IMR-90 (cell line): ENCODE data around the gene SORBS1. TPM values are rescaled to one million over a fixed set of nuclear protein-coding genes. Genes with fewer than 3 reads are reported as not detected.

ENCODE experiments used
- ATAC-seq: fragments of 200-7000 bp; cut with Tn5 transposase; 2 replicates; pipeline ENCODE4 v1.9.1; 2020; ENCODE audit warnings: low read depth, mild to moderate bottlenecking, moderate library complexity
- BruUV-seq: library from RNA; stranded (reverse); fragments of 400-500 nt; replicated peaks from 2 replicates; lab custom pipeline; 2021; lab: Mats Ljungman, UMichigan
- CTCF ChIA-PET: fragments of 300-600 bp; formaldehyde crosslinking; extraction: SDS; loops from one replicate; lab custom pipeline; 2021; ENCODE audit warnings: antibody characterized with exemption; lab: Yijun Ruan, JAX
- POLR2A ChIA-PET: fragments of 300-600 bp; sonication (Branson Sonifier 250); formaldehyde crosslinking; loops from one replicate; lab custom pipeline; 2022; ENCODE audit warnings: antibody characterized with exemption; ENCODE audit not compliant: unreplicated experiment; lab: Charles Lee
- DNase-seq: peaks from one replicate; pipeline ENCODE4 v3.0.0; 2013
- H2AFZ ChIP-seq: replicated peaks from 2 replicates; pipeline ENCODE3; 2013; ENCODE audit warnings: low read length, mild to moderate bottlenecking; ENCODE audit not compliant: poor library complexity
- H2AK5ac ChIP-seq: 2 replicates; pipeline ENCODE4 v1.6.1; 2013; ENCODE audit warnings: low read depth, low read length, inconsistent platforms
- H2AK9ac ChIP-seq: replicated peaks from 2 replicates; pipeline ENCODE3; 2013; ENCODE audit warnings: mild to moderate bottlenecking, low read depth, low read length, moderate library complexity; ENCODE audit not compliant: poor library complexity
- H2BK120ac ChIP-seq: 2 replicates; pipeline ENCODE4 v1.6.1; 2013; ENCODE audit warnings: low read depth, low read length, inconsistent platforms
- H2BK15ac ChIP-seq: 3 replicates; pipeline ENCODE4 v1.6.1; 2013; ENCODE audit warnings: low read depth, low read length, inconsistent platforms
- H2BK20ac ChIP-seq: 2 replicates; pipeline ENCODE4 v1.6.1; 2013; ENCODE audit warnings: low read depth, mild to moderate bottlenecking, inconsistent platforms, low read length, moderate library complexity
- H2BK5ac ChIP-seq: 2 replicates; pipeline ENCODE4 v1.6.1; 2013; ENCODE audit warnings: mild to moderate bottlenecking, low read depth, low read length, inconsistent platforms; ENCODE audit not compliant: poor library complexity, severe bottlenecking
- H3K14ac ChIP-seq: replicated peaks from 2 replicates; pipeline ENCODE4 v1.6.1; 2013; ENCODE audit warnings: low read depth, low read length, inconsistent platforms
- H3K18ac ChIP-seq: 2 replicates; pipeline ENCODE4 v1.6.1; 2013; ENCODE audit warnings: low read depth, low read length, control low read depth
- H3K23ac ChIP-seq: 2 replicates; pipeline ENCODE4 v1.6.1; 2013; ENCODE audit warnings: low read depth, low read length, inconsistent platforms
- H3K27ac ChIP-seq: 2 replicates; pipeline ENCODE4 v1.5.1; 2013; ENCODE audit warnings: mild to moderate bottlenecking, control low read depth, low read length; ENCODE audit not compliant: insufficient read depth
- H3K27me3 ChIP-seq: 2 replicates; pipeline ENCODE4 v1.6.1; 2013; ENCODE audit warnings: low read length; ENCODE audit not compliant: control insufficient read depth, insufficient read depth
- H3K36me3 ChIP-seq: 2 replicates; pipeline ENCODE4 v1.6.1; 2013; ENCODE audit warnings: low read length, mixed read lengths; ENCODE audit not compliant: control insufficient read depth, insufficient read depth
- H3K4ac ChIP-seq: 2 replicates; pipeline ENCODE4 v1.6.1; 2013; ENCODE audit warnings: low read depth, low read length, inconsistent platforms
- H3K4me1 ChIP-seq: 2 replicates; pipeline ENCODE4 v1.6.1; 2013; ENCODE audit warnings: low read length, mixed read lengths; ENCODE audit not compliant: control insufficient read depth, insufficient read depth
- H3K4me2 ChIP-seq: 2 replicates; pipeline ENCODE4 v1.6.1; 2013; ENCODE audit warnings: low read depth, mild to moderate bottlenecking, control low read depth, low read length, moderate library complexity
- H3K4me3 ChIP-seq: 2 replicates; pipeline ENCODE4 v1.5.1; 2013; ENCODE audit warnings: low read depth, mild to moderate bottlenecking, control low read depth, low read length, moderate library complexity; ENCODE audit not compliant: insufficient read depth
- H3K56ac ChIP-seq: 2 replicates; pipeline ENCODE4 v1.6.1; 2013; ENCODE audit warnings: low read length, inconsistent platforms; ENCODE audit not compliant: insufficient read depth; ENCODE audit errors: extremely low read depth
- H3K79me1 ChIP-seq, 2 experiments: 2 replicates each; pipeline ENCODE4 v1.6.1; 2013; ENCODE audit warnings: low read length in 2 of 2, inconsistent platforms in 1 of 2, low read depth in 1 of 2
- H3K9ac ChIP-seq: 2 replicates; pipeline ENCODE4 v1.6.1; 2013; ENCODE audit warnings: low read depth, low read length, control low read depth
- H3K9me1 ChIP-seq: 2 replicates; pipeline ENCODE4 v1.6.1; 2013; ENCODE audit warnings: low read length, inconsistent platforms; ENCODE audit not compliant: insufficient read depth
- H3K9me3 ChIP-seq: 2 replicates; pipeline ENCODE4 v1.6.1; 2013; ENCODE audit warnings: low read length; ENCODE audit not compliant: control insufficient read depth, insufficient read depth
- H4K20me1 ChIP-seq: 2 replicates; pipeline ENCODE4 v1.6.1; 2013; ENCODE audit warnings: low read length, inconsistent platforms; ENCODE audit not compliant: insufficient read depth
- H4K5ac ChIP-seq: 2 replicates; pipeline ENCODE4 v1.6.1; 2013; ENCODE audit warnings: mild to moderate bottlenecking, low read depth, low read length, control low read depth
- H4K8ac ChIP-seq, 2 experiments: 2 replicates each; pipeline ENCODE4 v1.6.1; 2013; ENCODE audit warnings: low read depth in 2 of 2, low read length in 2 of 2, control low read depth in 1 of 2, inconsistent platforms in 1 of 2
- H4K91ac ChIP-seq: 2 replicates; pipeline ENCODE4 v1.6.1; 2013; ENCODE audit warnings: low read depth, low read length, inconsistent platforms; ENCODE audit not compliant: insufficient read depth
- CEBPB ChIP-seq: IDR thresholded peaks from 2 replicates; pipeline ENCODE4 v1.6.1; 2012; ENCODE audit warnings: low read depth, low read length, improper control_type of control experiment
- CHD1 ChIP-seq: IDR thresholded peaks from 2 replicates; pipeline ENCODE4 v1.6.1; 2012; ENCODE audit warnings: low read depth, low read length, improper control_type of control experiment
- CTCF ChIP-seq: conservative IDR thresholded peaks from 2 replicates; pipeline ENCODE4 v1.5.1; 2012; ENCODE audit warnings: mild to moderate bottlenecking, low read depth, low read length, improper control_type of control experiment
- ELK1 ChIP-seq: fragments of 150-350 bp; IDR thresholded peaks from 2 replicates; pipeline ENCODE4 v1.6.1; 2016; ENCODE audit warnings: low read depth, mild to moderate bottlenecking, low read length, moderate library complexity, borderline replicate concordance
- FOS ChIP-seq: fragments of 150-350 bp; IDR thresholded peaks from 2 replicates; pipeline ENCODE4 v1.6.1; 2016; ENCODE audit warnings: low read depth, low read length
- MAFK ChIP-seq: IDR thresholded peaks from 2 replicates; pipeline ENCODE4 v1.6.1; 2012; ENCODE audit warnings: low read depth, low read length, improper control_type of control experiment
- NFE2L2 ChIP-seq: fragments of 150-350 bp; IDR thresholded peaks from 2 replicates; pipeline ENCODE4 v1.6.1; 2016; ENCODE audit warnings: low read depth, mild to moderate bottlenecking, low read length
- RAD21 ChIP-seq: IDR thresholded peaks from 2 replicates; pipeline ENCODE4 v1.6.1; 2012; ENCODE audit warnings: low read length, improper control_type of control experiment
- RFX5 ChIP-seq: IDR thresholded peaks from 2 replicates; pipeline ENCODE4 v1.8.0; 2012; ENCODE audit warnings: low read depth, mild to moderate bottlenecking, low read length, moderate library complexity
- SMC3 ChIP-seq: fragments of 150-350 bp; IDR thresholded peaks from 2 replicates; pipeline ENCODE4 v1.6.1; 2016; ENCODE audit warnings: low read depth, mild to moderate bottlenecking, antibody characterized with exemption, low read length, moderate library complexity
- USF2 ChIP-seq: fragments of 150-350 bp; IDR thresholded peaks from 2 replicates; pipeline ENCODE4 v1.6.1; 2017; ENCODE audit warnings: mild to moderate bottlenecking, antibody characterized with exemption, low read length, low read depth
- WGBS, 2 experiments: methylation state at CpG; one replicate each; pipeline versions ENCODE4 v1.1.5 to v1.1.7; 2013; ENCODE audit warnings: missing lambda C conversion rate in 2 of 2; ENCODE audit not compliant: insufficient read length in 1 of 2; ENCODE audit errors: extremely low coverage in 2 of 2; 5-methylcytosine and 5-hydroxymethylcytosine counted together
- dilution Hi-C: fragments of 300-500 bp; cut with HindIII; formaldehyde crosslinking; loops from one replicate; pipeline ENCODE4 v1.14.3; 2018; ENCODE audit warnings: low sequenced_read_pairs; ENCODE audit not compliant: unreplicated experiment
- in situ Hi-C: fragments of 300-500 bp; cut with MboI; formaldehyde crosslinking; loops from 3 replicates; pipeline ENCODE4 v1.14.3; 2019; ENCODE audit warnings: low sequenced_read_pairs, inconsistent platforms, mixed read lengths
- intact Hi-C: fragments of 100-400 bp; cut with micrococcal nuclease; formaldehyde crosslinking; loops from 2 replicates; pipeline ENCODE4 v1.10.0; 2022
- polyA plus RNA-seq, 3 experiments: library from polyadenylated mRNA; depleted of rRNA; stranded (reverse); fragments of >200 nt; gene quantifications; 2 replicates each; pipeline ENCODE4 v1.2.3, GENCODE V29; 2012; ENCODE audit warnings: low replicate concordance in 1 of 3
- total RNA-seq: library from RNA; depleted of rRNA; stranded (reverse); fragments of >200 nt; gene quantifications from 2 replicates; pipeline ENCODE4 v1.2.3, GENCODE V29; 2012

The SORBS1 gene
- total and polyA plus RNA-seq, 2 of the 4 experiments (the other 2 are of a cell fraction) = 0.18 to 0.32 TPM

GRCh38 chr10:95443636-95444035, 117.5 kb downstream of the SORBS1 start:
- Histone ChIP-seq H2BK20ac (no peak overlapping the region), H3K18ac (no peak overlapping the region), H3K79me1 (no peaks in the 10 kb centered on the region), H3K56ac (no peak overlapping the region), H3K36me3 (no peaks in the 10 kb centered on the region), H2AFZ (no peak overlapping the region), H3K14ac (no peak overlapping the region), H4K20me1 (no peaks in the 10 kb centered on the region), H3K4me2 (no peak overlapping the region), H3K23ac (no peak overlapping the region), H3K9ac (no peak overlapping the region), H2AK9ac (no peak overlapping the region), H3K4me1 (peaks cover 3% of the 10 kb centered on the region), H3K4ac (no peak overlapping the region), H4K5ac (no peak overlapping the region), H3K9me3 (no peaks in the 10 kb centered on the region), H4K91ac (no peak overlapping the region), H4K8ac (no peak overlapping the region), H2BK5ac (no peak overlapping the region), H2AK5ac (no peak overlapping the region), H3K27me3 (peaks cover 15% of the 10 kb centered on the region), H2BK120ac (no peak overlapping the region), H3K27ac (no peak overlapping the region), H2BK15ac (no peak overlapping the region), H3K4me3 (no peak overlapping the region), H3K9me1 (no peaks in the 10 kb centered on the region; the same call in 1 of the 2 replicates)
- TF ChIP-seq USF2 (no peak), CHD1 (no peak), RAD21 (no peak), RFX5 (no peak), ELK1 (no peak), FOS (no peak), CEBPB (no peak), MAFK (no peak), CTCF (no peak), NFE2L2 (no peak), SMC3 (no peak)
- DNase-seq (no peak), ATAC-seq (no peak)
- ChIA-PET POLR2A (no interaction called here), CTCF (interaction anchor here (0.5 to 1.1 kb wide), 2 partner anchors 14 to 103 kb away, joined by 3 to 10 read pairs; no protein-coding TSS in a partner anchor)
- in situ Hi-C loops = no loop called here
- BruUV-seq = no TSS peak
- intact Hi-C loops = no loop called here
- no CpG with 5 or more reads among the region's 1 CpG for WGBS, 2 experiments
- dilution Hi-C loops = no loop called here
